GM21529 (cell line): ENCODE data around the gene VAV2.

Source experiments
- ATAC-seq: cut with Tn5 transposase; IDR thresholded peaks from one replicate; pipeline ENCODE4 v1.9.1; 2021; ENCODE audit not compliant: unreplicated experiment

VAV2 gene

DNA sequence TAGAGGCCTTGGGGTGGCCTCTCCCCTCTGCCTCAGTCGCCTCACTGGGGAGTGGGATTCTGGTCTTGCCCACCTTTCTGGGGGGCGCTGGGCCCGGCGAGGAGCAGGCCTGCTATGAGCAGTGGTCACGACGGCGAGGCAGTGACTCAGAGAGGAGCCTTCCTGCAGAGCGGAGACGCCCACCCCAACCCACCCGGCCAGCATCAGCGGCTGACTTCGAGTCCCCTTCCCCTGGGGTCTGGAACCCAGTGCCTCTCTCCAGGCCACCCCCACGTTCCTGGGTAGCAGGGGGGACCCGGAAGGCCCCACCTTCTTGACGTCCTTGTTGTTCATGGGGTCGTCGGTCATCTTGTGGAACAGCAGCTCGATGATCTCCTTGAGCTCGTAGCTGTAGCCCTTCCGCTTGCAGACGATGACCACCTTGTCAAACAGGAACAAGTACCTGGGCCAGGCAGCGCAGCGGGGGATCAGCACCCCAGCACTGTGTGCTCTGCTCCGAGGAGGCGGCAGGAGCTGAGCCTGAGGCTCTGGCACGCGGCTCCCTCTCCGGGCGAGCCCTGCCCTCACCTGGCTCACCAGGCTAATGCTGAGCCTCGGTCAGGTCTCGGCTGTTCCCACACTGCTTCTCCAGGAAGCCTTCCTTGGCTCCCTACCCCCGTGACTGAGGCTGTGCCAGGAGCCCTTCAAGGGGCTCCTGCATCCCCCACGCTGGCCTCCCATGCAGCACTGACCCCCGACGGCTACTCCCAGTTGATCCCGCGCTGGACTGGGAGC lies 203.9 kb downstream of the VAV2 start:
- ATAC-seq = no peak

DNA sequence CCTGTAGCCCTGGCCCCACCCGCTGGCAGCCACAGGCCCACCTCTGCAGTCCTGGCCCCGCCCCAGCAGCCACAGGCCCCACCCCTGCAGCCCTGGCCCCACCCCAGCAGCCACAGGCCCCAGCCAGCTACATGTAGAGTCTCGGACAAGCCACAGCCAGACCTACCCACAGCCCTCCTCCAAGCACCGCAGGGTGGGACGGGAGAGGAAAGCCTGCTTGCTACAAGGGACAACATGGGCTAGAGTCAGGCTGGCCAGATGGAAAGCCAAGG lies 204.4 kb downstream of the VAV2 start:
- ATAC-seq = peak; percentile 58

DNA sequence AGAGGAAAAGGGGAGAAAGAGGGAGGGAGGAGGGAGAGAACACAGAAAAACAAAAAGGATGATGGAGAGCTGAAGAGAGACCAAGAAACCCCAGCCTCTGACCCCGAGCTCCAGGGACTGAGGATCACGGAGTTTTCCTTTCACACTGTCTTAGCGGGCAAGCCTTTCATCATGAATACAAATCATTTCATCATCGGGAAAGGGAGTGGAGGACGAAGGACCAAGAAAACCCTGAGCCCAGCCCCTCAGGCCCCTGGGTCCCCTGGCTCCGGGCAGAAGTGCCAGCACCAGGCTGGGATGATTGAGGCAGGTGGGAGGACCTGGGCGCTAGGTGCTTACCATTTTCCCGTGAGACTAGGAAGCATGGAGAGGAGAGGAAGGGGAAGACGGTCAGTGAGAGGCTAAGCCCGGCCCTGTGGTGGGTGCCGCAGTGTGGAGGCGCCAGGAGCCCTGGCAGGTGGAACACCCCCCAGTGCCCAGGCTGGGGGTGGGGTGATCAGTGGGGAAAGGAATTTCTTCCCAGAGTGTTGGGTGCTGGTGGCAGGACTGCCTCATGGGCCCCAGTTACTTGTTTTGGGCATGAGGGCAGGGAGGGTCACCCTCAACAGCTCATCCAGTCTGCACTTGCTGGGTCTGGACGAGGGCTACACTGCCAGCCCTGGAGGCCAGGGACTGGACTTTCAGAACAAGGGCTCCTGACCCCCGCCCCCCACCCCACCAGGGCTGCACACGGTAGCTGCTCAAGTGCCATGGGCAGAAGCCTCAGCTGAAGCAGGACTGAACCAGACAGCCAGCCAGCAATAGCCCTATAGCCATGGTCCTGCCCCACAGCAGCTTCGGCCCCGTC lies 205.0 kb downstream of the VAV2 start:
- ATAC-seq = no peak

DNA sequence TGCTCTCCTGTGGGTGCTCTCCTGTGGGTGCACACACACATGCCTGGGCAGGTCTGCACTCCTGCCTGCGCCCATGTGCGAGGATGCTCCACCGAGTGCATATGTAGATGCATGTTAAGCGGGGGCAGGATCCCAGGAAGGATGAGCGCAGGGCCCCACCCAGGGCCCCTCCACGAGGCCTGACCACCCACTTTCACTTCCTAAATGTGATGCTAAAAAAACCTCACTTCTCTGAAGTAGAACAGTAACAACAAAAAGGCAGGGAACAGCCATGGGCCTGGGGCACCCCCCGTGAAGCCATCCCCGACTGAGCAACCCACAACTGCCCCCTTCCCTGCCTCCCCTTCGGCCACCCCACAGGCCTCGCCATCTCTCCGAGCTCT lies 205.8 kb downstream of the VAV2 start:
- ATAC-seq = peak; percentile 49

DNA sequence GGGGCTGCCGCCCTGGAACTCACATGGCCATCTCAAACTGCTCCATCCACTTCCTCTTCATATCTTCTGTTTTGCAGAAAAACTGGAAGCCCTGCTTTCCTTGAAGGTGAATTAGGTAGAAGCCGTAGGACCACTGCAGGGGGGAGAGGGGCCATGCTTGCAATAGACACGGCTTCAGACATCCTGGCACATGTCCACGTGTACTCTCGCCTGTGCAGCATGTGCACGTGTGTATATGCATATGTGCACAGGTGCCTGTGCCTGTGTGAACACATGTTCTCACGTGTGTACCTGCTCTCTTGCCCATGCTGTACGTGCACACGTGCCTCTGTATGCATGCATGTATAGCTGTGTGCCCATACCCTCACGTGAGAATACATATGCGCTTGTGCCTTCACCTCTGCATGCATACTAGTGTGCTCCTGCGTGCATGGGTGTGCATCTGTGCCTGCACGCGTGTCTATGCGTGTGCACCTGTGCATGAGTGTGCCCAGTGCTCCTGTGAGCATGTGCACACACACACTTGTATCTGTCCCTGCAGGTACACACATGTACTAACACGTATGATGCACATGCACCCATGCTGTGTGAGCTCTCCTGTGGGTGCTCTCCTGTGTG lies 206.3 kb downstream of the VAV2 start:
- ATAC-seq = no peak

DNA sequence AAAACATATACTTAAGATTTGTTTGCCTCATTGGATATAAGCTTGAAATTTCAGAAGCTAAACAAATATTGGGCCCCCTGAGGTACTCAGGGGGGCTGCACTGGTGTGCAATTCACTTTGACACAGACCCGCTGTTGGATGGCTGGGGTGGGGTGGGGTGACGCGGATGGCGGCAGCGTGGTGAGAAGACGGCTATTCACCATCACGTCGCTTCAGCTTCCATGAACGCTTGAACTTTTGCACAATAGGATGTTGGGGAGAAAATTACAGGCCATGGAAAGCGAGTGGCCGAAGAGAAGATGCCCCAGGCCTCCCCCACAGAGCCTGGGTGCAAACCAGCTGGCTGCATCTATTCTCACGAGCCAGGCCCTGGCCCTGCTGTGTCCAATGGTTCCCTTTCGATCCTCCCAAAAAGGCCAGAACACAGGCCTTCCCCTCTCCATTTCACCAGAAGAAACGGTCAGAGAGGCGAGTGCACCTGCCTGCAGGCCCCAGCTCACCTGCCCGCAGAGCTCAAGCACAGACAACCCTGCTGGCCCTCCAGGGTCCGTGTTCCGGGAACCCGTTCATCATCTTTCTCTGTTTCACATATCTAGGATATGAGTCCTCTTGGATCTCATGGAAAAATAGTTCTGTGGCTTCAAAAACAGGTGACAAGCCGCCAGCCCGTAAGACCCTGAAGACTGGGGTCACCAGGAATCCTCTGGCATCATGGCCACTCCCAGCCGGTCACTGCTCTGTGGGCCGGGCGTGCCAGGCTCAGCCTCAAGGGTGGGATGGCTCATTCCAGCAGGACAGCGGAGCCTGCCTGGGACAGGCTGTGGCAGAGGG lies 207.2 kb downstream of the VAV2 start:
- no peak for ATAC-seq

DNA sequence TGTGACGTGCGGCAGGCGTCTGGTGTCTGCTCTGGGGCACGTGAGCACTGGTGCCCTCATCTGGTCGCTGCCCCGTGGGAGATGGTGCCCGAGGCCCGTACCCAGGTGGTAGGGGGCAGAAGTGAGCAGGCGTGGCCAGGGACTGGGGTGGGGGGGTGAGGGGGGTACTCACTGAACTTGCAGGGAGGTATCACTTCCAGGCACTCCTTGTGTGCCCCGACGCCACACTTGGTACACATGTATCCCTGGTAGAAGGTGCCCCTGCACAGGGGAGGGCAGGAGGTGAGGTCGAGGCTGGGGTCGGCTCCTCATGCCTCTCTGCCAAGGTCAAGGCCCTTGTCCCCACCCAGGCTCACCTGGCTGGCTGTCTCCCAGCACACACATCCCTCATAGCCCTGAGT lies 208.8 kb downstream of the VAV2 start:
- ATAC-seq = no peak

DNA sequence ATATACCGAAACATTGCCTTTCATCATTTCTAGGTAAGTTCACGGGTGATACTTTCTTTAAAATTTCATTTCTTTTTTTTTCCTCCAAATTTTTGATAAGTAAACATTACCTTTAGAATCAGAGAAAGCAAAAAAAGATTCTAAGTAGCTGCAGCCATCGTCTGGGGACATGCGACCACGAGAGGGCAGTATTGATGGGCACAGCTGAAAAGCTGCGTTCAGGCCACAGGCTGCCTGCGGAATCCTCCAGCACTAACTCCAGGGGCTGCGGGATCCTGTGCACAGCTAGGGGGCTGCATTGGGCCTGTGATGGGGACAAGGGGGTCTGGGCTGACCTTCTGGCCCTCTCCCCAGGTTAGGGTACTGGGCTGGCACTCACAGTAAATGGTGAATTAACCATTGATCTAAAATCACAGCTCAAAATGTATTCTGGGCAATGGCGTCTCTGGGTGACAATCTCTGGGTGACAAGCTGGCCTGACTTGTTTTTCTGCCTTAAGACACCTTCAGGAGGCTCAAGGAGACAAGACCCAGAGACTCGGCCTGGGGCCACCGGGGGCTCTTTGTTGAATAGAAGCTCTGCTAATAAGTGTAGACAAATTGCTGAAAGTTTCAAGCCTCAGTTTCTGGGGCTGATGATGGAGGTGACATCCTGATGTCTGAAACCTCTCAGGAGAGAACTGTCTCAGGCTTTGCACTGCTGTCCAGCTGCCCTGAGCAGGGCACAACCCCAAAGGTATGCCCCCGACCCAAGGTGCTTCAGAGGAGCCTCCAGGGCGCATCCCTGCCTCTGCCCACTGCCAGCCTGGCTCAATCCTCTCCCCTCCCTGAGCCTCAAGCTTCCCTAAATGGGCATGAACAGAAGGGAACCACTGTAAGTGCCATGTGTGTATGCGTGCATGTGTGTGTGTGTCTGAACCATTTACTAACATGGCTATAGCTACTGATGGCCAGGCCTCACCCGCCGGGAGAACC lies 209.7 kb downstream of the VAV2 start:
- ATAC-seq = no peak

DNA sequence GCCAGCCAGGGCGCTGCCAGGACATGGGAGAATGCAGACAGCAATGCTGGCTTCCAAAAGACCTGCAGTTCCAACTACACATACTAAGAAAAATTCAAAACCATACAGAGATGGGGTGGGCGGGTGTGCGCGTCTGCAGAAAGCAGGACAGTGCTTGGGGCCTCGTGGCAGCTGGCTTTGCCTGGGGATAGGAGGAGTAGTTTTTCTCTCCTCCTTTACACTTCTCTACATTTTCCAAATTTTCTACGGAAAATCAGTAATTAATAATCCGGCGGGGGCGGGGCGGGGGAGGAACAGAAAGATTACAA lies 210.3 kb downstream of the VAV2 start:
- no peak for ATAC-seq

DNA sequence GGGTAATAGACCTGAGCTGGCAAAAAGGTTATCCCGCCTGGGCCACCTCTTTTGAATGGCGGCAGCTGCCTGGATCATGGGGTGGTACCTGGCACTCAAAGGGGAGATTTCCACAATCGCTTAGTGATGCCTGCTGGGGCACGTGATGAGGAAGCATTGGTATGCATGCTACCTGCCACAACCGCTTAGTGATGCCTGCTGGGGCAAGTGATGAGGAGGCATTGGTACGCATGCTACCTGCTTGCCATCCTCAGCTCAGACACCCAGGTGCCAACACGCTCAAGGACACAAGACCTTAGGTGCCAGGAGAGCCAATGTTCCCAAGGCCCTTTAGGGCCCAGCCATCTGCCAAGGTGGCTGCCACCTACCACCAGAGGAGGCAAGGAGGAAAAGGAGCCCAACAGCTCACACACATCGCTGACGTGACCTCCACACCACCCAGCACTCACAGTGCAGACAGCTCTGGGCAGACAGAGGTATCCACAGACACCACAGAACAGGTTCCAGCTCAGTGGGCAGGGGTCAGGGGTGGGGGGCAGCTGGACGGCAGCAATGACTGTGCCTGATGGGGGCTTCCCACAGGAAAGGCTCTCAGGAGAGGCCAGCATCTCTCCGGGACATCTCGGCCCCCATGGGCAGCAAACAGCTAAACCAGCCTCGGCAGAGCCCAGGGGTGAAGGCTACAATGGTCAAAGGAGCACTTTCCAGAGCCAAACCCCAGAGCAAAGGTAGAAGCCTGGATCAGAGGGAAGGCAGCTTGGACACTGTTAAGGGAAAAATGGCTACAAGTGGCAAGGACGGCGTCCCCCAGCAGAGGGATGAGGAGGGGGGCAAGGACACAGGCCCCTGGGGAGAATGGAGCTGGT lies 210.9 kb downstream of the VAV2 start:
- no peak for ATAC-seq

DNA sequence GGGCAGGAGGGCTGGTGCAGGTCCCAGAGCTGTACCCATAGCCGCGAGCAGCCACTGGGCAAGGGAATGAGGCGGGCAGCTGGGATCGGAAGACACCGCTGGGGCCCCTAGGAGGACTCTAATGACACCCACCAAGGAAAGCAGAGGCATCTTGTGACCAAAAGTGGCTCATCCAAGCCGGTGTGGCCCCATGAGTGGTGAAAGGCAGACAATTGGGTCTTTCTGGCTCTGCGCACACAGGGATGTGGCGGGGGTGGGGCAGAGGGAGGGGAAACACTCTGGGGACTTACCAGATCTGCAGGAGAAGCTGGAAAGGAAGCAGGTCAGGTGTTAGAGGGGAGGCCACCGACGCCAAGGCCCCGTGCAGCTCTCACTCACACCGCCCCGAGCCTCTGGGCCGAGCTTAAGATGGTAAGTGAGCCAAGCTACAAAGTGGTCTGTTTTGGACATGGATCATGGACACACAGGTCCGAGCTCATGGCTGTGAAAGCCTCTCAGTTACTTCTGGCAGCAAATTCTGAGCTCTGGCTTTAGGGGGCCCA lies 211.6 kb downstream of the VAV2 start:
- ATAC-seq = no peak

DNA sequence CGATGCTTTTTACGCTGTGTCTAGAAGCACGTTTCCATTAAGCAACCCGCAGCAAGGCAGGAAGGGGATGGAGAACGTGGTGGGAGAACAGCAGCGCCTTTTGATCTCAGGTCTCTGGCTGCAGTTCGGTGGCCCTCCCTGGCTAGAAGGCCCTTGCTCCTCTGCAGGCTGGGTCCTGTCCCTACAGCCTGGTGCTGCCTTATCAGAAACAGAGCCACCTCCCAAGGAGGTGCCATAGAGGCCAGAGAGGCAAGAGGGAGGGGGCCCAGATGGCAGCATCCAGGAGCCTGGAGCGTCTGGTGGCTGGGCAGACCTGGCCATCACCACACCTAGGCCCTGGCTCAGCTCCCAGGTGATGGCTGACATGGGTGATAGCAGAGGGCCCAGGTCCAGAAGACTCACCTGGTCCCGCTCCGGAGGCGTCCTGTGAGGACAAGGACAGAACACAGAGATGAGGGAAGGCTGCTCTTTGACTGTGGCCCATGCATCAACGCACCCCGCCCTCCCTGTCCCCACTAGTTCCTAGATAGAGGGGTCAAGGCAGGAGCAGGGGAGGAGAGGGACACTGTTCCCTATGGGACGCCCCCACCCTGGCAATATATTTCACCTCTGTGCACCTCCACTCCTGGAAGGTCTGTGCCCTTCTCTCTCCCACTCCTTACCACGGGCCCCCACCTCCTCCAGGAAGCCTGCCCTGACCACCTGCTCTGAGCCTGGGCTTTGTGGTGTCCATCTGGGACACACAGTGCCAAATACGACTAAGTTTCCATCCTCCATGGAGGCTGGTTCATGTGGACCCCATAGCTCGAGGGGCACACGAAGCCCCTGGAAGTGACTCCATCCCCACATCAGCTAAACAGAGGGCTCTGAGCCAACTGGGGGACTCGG lies 212.4 kb downstream of the VAV2 start:
- no peak for ATAC-seq

DNA sequence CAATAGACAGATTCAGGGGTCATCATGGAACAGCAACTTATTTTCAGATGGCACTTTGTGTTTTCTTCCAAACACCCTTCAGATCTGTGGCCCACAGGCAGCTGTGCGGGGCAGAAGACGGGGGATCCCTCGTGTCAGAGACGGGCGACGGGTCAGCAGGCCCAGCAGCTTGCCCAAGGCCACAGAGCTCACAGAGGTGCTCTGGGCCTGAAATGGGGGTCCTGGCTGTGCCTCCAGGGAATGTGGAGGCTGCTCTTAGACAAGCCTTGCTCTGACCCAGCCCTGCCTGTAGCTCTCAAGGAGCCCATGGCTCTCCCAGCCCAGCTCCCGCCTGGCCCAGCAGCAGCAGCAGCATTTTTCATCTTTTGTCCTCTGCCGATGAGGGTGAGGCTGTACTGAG lies 213.0 kb downstream of the VAV2 start:
- ATAC-seq = no peak

DNA sequence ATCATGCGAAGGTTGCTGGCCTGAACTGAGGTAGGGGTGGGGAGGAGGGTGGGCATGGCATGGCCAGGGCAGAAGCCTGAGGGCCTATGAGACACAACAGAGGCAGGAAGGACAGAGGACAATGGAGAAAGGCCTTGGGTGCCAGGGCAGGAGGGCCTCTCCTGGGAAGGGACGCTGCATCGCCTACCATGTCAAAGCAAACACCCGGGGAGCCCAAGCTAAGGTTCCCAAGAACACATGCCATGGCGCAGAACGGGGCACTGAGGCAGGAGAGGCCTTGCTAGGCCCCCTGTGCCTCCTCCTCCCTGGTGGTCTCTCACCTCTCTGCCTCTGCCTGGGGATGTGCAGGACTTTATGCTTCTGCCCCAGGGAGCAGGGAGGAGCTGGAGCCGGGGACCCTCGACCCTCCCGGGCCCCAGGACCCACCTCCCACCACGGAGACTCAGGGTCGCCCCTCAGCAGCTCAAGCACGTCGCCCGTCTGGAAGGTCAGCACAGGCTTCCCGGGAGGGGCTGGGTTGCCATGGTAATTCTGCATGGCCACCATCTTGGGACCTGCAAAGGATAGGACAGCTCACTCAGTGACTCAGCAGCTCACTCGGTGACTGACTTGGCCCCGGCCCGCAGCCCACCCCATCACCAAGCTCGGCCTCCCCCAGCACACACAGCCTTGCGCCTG lies 213.6 kb downstream of the VAV2 start:
- no peak for ATAC-seq

DNA sequence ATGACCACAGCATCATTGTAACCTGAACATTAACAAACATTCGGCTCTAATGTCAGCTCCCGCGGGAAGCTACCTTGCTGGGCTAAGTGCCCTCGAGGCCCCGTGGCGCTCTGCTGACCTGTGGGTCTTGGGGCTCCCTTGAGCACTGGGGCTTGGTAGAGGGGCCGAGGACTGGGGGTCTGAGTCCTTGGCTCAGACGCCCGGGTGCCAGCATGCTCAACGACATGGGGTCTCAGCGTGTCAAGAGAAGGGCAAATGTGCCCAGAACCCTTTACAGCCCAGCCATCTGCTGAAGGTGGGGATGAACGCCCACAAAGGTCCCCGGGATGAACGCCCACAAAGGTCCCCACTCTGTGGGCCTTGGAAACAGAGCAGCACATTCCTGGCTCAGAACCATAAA lies 214.3 kb downstream of the VAV2 start:
- ATAC-seq = no peak

DNA sequence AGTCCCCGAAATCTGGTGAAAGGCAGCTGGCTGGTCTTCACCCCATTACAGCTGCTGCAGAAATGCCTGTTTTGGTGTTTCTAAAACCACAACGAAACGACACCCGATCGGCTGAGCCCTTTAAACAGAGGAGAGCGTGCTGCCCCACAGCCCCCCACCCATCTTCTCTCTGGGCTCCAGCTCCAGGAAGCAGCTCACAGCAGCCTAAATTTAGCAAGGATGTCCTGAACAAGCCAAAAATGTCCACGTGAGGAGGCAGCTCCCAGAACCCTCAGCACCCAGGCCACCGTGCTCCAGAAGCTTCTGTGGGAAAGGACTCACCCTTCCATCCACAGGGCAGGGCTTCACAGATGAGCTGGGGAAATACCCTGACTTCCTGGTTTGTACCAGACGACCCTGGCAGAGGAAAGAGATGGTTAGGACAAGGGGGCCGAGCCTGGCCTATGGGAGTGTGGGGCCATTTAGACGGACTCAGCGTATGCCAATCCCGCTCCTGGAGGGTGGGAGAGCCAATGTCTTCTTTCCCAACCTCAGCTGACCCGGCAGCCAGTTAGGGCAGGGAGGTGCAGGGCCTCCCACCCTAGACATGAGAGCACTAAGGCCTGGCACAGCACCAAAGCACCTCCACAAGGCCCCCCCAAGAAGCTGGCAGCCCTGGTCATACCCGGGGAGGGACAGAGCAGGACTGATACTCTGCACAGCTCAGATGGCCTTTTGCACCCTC lies 214.9 kb downstream of the VAV2 start:
- ATAC-seq = no peak
